Heart left ventricle (tissue), 16 donors: Measurements from ENCODE around the gene TH. TPM values are rescaled to one million over a fixed set of nuclear protein-coding genes. Genes with fewer than 3 reads are reported as not detected.

ENCODE experiments used
- ATAC-seq, 4 donors: fragments of 200-7000 bp; cut with Tn5 transposase; one replicate each; pipeline ENCODE4 v1.9.1; 2020 to 2022; ENCODE audit warnings: moderate library complexity in 4 of 4, mild to moderate bottlenecking in 3 of 4, moderate number of reproducible peaks in 1 of 4
- DNase-seq, 5 donors: peaks; one replicate each; pipeline ENCODE4 v3.0.0-alpha.2; 2020
- H3K27ac ChIP-seq, 12 donors: fragments of 200-600 bp; sonication (generic) in 4 of 12; one replicate each; pipeline versions ENCODE4 v1.5.0 to v1.8.0; 2016 to 2022; ENCODE audit warnings: mild to moderate bottlenecking in 2 of 12
- H3K27me3 ChIP-seq, 9 donors: fragments of 200-600 bp; sonication (generic) in 2 of 9; one replicate each; pipeline versions ENCODE4 v1.5.1 to v1.8.0; 2016 to 2022; ENCODE audit warnings: mild to moderate bottlenecking in 3 of 9
- H3K36me3 ChIP-seq, 9 donors: fragments of 200-600 bp; sonication (generic) in 2 of 9; one replicate each; pipeline versions ENCODE4 v1.5.0 to v1.8.0; 2018 to 2022; ENCODE audit warnings: mild to moderate bottlenecking in 2 of 9
- H3K4me1 ChIP-seq, 12 donors: fragments of 200-600 bp; sonication (generic) in 4 of 12; one replicate each; pipeline versions ENCODE4 v1.5.0 to v1.8.0; 2016 to 2022; ENCODE audit warnings: mild to moderate bottlenecking in 3 of 12
- H3K4me3 ChIP-seq, 12 donors: fragments of 200-600 bp; sonication (generic) in 4 of 12; one replicate each; pipeline versions ENCODE4 v1.5.0 to v1.8.0; 2017 to 2022; ENCODE audit warnings: mild to moderate bottlenecking in 9 of 12, moderate library complexity in 4 of 12
- H3K9me3 ChIP-seq, 12 donors: fragments of 200-600 bp; sonication (generic) in 4 of 12; one replicate each; pipeline versions ENCODE4 v1.5.0 to v1.8.0; 2016 to 2022; ENCODE audit warnings: mild to moderate bottlenecking in 1 of 12
- CTCF ChIP-seq, 12 donors: fragments of 200-600 bp; sonication (generic) in 4 of 12; IDR thresholded peaks; one replicate each; pipeline versions ENCODE4 v1.5.0 to v1.8.0; 2018 to 2022; ENCODE audit warnings: antibody characterized with exemption in 12 of 12, mild to moderate bottlenecking in 5 of 12
- POLR2A ChIP-seq, 2 donors: fragments of 450-650 bp; IDR thresholded peaks; one replicate each; pipeline ENCODE4 v1.6.1; 2017; ENCODE audit warnings: antibody characterized with exemption in 2 of 2, mild to moderate bottlenecking in 2 of 2, moderate library complexity in 2 of 2
- WGBS, 4 donors: extraction: QIAGEN DNeasy Blood & Tissue Kit in 2 of 4; methylation state at CpG; one replicate each; pipeline versions ENCODE4 v1.1.5 to v1.1.7; 2013 to 2018; 5-methylcytosine and 5-hydroxymethylcytosine counted together
- intact Hi-C, 10 donors: fragments of 100-400 bp; cut with DNase I; formaldehyde crosslinking; loops; one replicate each; pipeline versions ENCODE4 v1.11.1 to v1.14.2; 2022
- polyA plus RNA-seq, 2 donors: library from polyadenylated mRNA; stranded (reverse); fragments of 200-250 nt; gene quantifications; one replicate each; pipeline ENCODE4 v1.2.3, GENCODE V29; 2013
- total RNA-seq, 9 donors: library from RNA; depleted of rRNA in 2 of 9; stranded (reverse); fragments of >200 nt in 2 of 9; fragmentation: NEBNext Ultra II Directional in 3 of 9; extraction: Animal tissue kit (Norgen Biotek cat#: 25700) in 3 of 9; gene quantifications; one replicate each; pipeline versions ENCODE4 v1.1.0 to v1.2.4, GENCODE V29; 2016 to 2023
- donor health status: ischemic (EF 13 %, LVEDD 7.1; RV severe dilation, severe dysfunction).
- donor health status: healthy with polysubstance abuse.
- donor health status: DM: no; HTN: yes; CAD: no.
- donor health status: DM: no; HTN: no; CAD: no.
- donor health status: ischemic (EF 25% LVEDD 6.9; RV normal size, moderate dysfunction).
- donor health status: ischemic (EF 25% LVEDD 5.7; RV mildly dilated, moderate dysfunction).
- donor health status: healthy.
- donor health status: DM: yes; HTN: yes; CAD: no.
- donor health status: ischemic (EF 35%, LVEDD 5.7; RV mildly dilated, moderate dysfunction).
- donor health status: nonischemic (EF 11% LVEDD 7.7; RV severe dilation, severe dysfunction).
- donor health status: DM: yes; HTN: yes; CAD: no.
- donor health status: PGD.
- donor health status: ischemic (EF 29% LVEDD 5.4; RV normal size, mild dysfunction).
- donor health status: nonischemic (EF 23%, LVEDD 6.1; RV moderate dilation, normal function).

The TH gene
- total and polyA plus RNA-seq, 11 donors, result 0.08 TPM; not detected in 10

DNA sequence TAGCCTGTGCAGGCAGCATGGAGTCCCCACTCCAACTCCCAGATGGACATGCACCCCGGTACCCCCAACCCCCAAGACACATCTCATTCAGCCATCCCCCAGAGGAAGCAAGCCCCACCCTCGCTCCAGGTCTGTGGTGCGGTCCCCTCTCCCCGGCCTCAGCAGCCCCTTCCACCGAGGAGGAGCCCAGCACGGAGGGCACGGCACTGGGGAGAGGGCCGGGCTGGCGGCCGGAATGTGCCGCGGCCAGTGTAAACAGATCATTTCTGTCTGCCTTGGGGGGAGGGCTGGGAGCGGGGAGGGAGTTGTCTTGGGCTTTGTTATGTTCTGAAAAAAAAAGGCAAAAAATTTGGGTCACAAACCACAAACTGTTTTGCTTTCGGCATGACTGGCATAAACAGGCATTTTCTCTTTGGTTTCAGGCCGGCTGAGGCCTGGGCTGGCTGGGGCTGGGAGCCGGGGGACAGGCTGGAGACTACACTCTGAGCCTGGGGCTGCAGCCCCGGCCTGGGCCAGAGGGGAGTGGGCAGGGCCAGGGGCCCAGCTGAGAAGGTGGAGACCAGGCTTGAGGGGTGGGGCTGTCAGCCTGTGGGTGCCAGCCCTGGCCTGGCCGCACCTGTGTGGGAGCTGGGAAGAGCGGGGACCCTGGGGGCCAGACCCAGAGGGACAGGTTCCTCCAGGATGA is 49.3 kb downstream of the TH start:
- TF ChIP-seq POLR2A (IDR thresholded peaks at IDR 0.05), result no peak
- no peak for TF ChIP-seq CTCF (IDR thresholded peaks at IDR 0.05)
- Histone ChIP-seq H3K36me3 (no peaks in the 10 kb centered on the region), H3K9me3 (peaks cover 0 to 2% (median 0%) of the 10 kb centered on the region in 12 donors), H3K27ac (no peak overlapping the region), H3K4me1 (no peaks in the 10 kb centered on the region), H3K4me3 (no peak overlapping the region), H3K27me3 (peaks cover 0 to 21% (median 6%) of the 10 kb centered on the region in 9 donors)
- WGBS, 4 donors, result 67 to 81% (median 69%) methylated on average over 17 to 19 of the region's 19 CpGs
- DNase-seq, result peak in 2 of 5 donors; percentile 16 to 41
- intact Hi-C loops, result loop anchor here in 2 of 10 donors (5.0 kb wide), 2 partner anchors 35 to 50 kb away; no protein-coding TSS in a partner anchor
- ATAC-seq, result peak in 1 of 4 donors; percentile 20

DNA sequence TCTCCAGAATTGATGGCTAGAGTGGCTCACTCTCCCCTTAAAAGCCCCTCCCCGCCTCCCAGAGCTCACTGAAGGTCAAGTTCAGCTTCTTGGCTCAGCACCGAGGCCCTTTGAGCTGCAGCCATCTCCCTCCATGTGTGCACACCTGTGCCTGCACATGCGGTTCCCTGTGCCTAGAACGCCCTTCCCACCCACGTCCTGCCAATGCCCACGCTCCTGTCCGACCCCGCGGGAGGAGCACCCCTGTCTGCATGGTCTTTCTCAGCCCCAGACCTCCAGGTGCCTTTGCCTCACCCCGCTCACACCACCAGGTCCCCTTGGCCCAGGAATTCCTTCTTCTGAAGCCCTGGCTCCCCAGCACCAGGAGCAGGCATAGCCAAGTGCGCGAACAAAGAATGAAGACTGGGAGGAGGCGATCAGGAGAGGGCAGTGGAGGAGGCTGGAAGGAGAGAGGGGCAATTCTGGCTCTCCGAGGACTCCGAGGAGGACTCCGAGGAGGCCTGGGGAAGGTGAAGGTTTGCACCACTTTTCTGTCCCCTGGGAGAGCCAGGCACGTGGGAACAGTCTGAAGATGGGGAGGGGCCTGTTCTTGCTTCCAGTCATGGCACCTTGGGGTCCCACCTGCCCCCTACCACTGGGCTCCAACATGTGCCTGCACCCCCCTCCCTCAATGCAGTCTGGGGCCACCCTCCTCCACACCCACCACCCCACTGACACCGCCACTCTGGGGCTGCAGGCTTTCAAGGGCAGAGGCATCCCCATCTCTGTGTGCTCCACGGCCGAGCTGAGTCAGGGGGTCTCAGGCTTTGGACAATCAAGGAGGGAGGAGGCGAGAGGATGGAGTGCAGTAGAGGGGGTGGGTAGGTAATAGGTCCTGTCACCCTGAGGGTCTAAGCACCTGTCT is 50.1 kb downstream of the TH start:
- no peak overlapping the region for H3K27ac ChIP-seq
- 80 to 87% (median 84%) methylated on average over 21 of the region's 21 CpGs for WGBS, 4 donors
- no peaks in the 10 kb centered on the region for H3K36me3 ChIP-seq
- no peak overlapping the region for H3K4me3 ChIP-seq
- intact Hi-C loops, result loop anchor here in 2 of 10 donors (5.0 kb wide), 2 partner anchors 34 to 49 kb away; no protein-coding TSS in a partner anchor
- peak in 1 of 5 donors; percentile 47 for DNase-seq
- no peaks in the 10 kb centered on the region for H3K4me1 ChIP-seq
- H3K27me3 ChIP-seq, result peaks cover 0 to 21% (median 6%) of the 10 kb centered on the region in 9 donors
- TF ChIP-seq CTCF (IDR thresholded peaks at IDR 0.05) (no peak), POLR2A (IDR thresholded peaks at IDR 0.05) (no peak)
- ATAC-seq, result peak in 1 of 4 donors; percentile 11
- peaks cover 0 to 10% (median 4%) of the 10 kb centered on the region in 12 donors for H3K9me3 ChIP-seq

DNA sequence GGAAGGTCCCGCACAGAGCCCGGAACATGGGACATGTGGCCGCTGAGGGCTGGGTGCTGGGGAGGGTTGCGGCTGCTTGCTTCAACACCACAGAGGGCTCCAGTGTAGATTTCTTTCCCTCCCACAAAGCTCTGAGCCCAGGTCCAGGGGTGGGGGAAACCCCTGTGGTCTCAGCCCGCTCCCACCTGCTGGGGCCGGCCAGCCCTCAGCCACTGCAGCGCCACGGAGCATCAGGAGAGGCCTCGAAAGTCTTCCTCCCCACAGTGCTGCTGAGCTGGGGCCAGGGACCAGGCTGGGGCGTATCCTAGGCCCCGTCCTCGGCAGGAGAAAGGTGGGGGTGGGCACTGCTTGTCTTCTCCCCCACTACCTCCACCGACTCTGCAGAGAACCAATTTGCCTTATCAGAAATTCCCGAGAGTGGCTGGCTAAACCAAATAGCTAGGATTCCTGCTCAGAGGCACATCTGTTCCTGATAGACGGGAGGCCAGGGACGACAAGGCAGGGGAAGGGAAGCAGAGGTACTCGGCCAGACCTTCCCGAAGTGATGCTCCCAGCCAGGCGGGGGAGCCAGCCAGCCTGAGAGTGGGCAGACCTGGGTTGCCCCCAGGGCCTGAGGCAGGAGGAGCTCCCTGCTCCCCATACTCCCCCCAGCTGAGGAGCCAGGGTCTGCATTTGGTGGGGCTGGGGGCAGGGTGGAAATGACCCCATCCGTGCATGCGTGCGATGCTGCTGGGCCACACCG is 51.1 kb downstream of the TH start:
- H3K27me3 ChIP-seq, result peaks cover 0 to 21% (median 6%) of the 10 kb centered on the region in 9 donors
- ATAC-seq (no peak), DNase-seq (peak in 1 of 5 donors; percentile 42)

More for the DNA sequence above, 51.1 kb downstream of the TH start:
- no peak overlapping the region for H3K27ac ChIP-seq
- peaks cover 0 to 17% (median 4%) of the 10 kb centered on the region in 12 donors for H3K9me3 ChIP-seq
- no peak for TF ChIP-seq POLR2A (IDR thresholded peaks at IDR 0.05)
- no peak for TF ChIP-seq CTCF (IDR thresholded peaks at IDR 0.05)
- no peak overlapping the region for H3K4me3 ChIP-seq
- intact Hi-C loops, result loop anchor here in 2 of 10 donors (5.0 kb wide), 2 partner anchors 33 to 48 kb away; no protein-coding TSS in a partner anchor
- H3K4me1 ChIP-seq, result no peaks in the 10 kb centered on the region
- no peaks in the 10 kb centered on the region for H3K36me3 ChIP-seq
- WGBS, 4 donors, result 52 to 55% (median 52%) methylated on average over 21 to 23 of the region's 23 CpGs
